Central memory CD8-positive, alpha-beta T cell (primary cell): ENCODE results near the gene PICK1.
"Not testable (repeated sequence)": the region's sequence is repeated elsewhere in the genome, so short reads cannot be mapped to it uniquely, and the experiment has no call there.

Experiments
- ATAC-seq: fragments of 150-1000 bp; cut with Tn5 transposase; replicated peaks from 2 replicates; pipeline ENCODE4 v1.10.0; 2022; ENCODE audit warnings: mild to moderate bottlenecking, moderate FRiP score, moderate number of reproducible peaks; ENCODE audit not compliant: poor library complexity, severe bottlenecking; ENCODE audit errors: extremely low read depth
- DNase-seq, 2 donors: peaks; one replicate each; pipeline ENCODE4 v3.0.0; 2021; ENCODE audit warnings: low spot score in 2 of 2
- H3K27ac Mint-ChIP-seq: one replicate; pipeline ENCODE4 v1.8.0; 2022; ENCODE audit warnings: low read depth, mild to moderate bottlenecking, moderate library complexity, mixed read lengths
- H3K27me3 Mint-ChIP-seq: one replicate; pipeline ENCODE4 v1.8.0; 2022; ENCODE audit warnings: mixed read lengths
- H3K36me3 Mint-ChIP-seq: one replicate; pipeline ENCODE4 v1.8.0; 2022; ENCODE audit warnings: mild to moderate bottlenecking, moderate library complexity, mixed read lengths; ENCODE audit not compliant: insufficient read depth
- H3K4me1 Mint-ChIP-seq: one replicate; pipeline ENCODE4 v1.8.0; 2022; ENCODE audit warnings: mixed read lengths
- H3K4me3 Mint-ChIP-seq: one replicate; pipeline ENCODE4 v1.8.0; 2022; ENCODE audit warnings: mild to moderate bottlenecking, moderate library complexity, mixed read lengths
- H3K9me3 Mint-ChIP-seq: one replicate; pipeline ENCODE4 v1.8.0; 2022; ENCODE audit warnings: mixed read lengths

Gene PICK1

GRCh38 chr22:38118182-38118581 lies 61.0 kb downstream of the PICK1 start:
- Mint-ChIP-seq H3K4me3 (no peak overlapping the region), H3K9me3 (no peaks in the 10 kb centered on the region), H3K36me3 (peaks cover 6% of the 10 kb centered on the region), H3K27ac (no peak overlapping the region), H3K27me3 (no peaks in the 10 kb centered on the region), H3K4me1 (peaks cover 11% of the 10 kb centered on the region)
- ATAC-seq (no peak), DNase-seq (no peak)

GRCh38 chr22:38118747-38119146 lies 61.5 kb downstream of the PICK1 start:
- not testable (repeated sequence) for H3K4me3 Mint-ChIP-seq, H3K36me3 Mint-ChIP-seq, H3K27ac Mint-ChIP-seq, DNase-seq, ATAC-seq, H3K27me3 Mint-ChIP-seq, H3K9me3 Mint-ChIP-seq
- H3K4me1 Mint-ChIP-seq: peaks cover 11% of the 10 kb centered on the region

GRCh38 chr22:38120359-38121110 lies 63.3 kb downstream of the PICK1 start:
- no peaks in the 10 kb centered on the region for H3K9me3 Mint-ChIP-seq
- H3K4me1 Mint-ChIP-seq: peaks cover 10% of the 10 kb centered on the region
- no peak for DNase-seq
- H3K36me3 Mint-ChIP-seq: peaks cover 7% of the 10 kb centered on the region
- no peak overlapping the region for H3K4me3 Mint-ChIP-seq
- H3K27ac Mint-ChIP-seq: no peak overlapping the region
- H3K27me3 Mint-ChIP-seq: no peaks in the 10 kb centered on the region
- no peak for ATAC-seq

- Mint-ChIP-seq H3K9me3 (no peaks in the 10 kb centered on the region), H3K36me3 (peaks cover 9% of the 10 kb centered on the region), H3K4me3 (no peak overlapping the region), H3K4me1 (peaks cover 10% of the 10 kb centered on the region), H3K27ac (no peak overlapping the region), H3K27me3 (no peaks in the 10 kb centered on the region)
- ATAC-seq (no peak), DNase-seq (no peak)
Observed at GRCh38 chr22:38122616-38123015, 65.4 kb downstream of the PICK1 start.

- H3K4me3 Mint-ChIP-seq: no peak overlapping the region
- H3K27ac Mint-ChIP-seq: no peak overlapping the region
- H3K36me3 Mint-ChIP-seq: peaks cover 8% of the 10 kb centered on the region
- H3K4me1 Mint-ChIP-seq: peaks cover 10% of the 10 kb centered on the region
- no peaks in the 10 kb centered on the region for H3K9me3 Mint-ChIP-seq
- no peaks in the 10 kb centered on the region for H3K27me3 Mint-ChIP-seq
- DNase-seq: no peak
- ATAC-seq: no peak
Observed at GRCh38 chr22:38124236-38124974, 67.2 kb downstream of the PICK1 start.

DNA sequence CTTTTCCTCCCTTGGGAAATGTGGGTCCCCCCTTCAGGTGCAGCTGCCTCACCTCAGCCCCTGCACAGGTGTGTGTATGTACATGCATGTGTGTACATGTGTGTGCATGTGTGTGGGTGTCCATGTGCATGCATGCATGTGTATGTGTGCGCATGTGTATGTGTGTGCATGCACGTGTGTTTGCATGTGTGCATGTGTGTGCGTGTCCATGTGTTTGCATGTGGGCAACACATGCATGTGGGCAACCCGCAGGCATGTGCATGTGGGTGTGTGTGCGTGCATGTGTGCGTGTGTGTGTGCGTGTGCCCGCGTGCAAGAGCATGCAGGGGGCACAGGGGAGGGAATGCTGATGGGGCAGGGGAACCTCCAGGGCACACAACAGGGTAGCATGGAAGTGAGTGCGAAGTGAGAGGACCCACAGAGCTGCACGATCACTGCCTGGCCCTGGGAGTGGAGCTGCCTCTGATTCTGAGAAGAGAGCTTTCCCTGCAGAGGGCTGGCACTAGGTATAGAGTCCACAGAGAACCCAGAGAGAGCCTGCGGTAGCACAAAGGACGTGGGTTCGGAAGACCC lies 67.9 kb downstream of the PICK1 start:
- ATAC-seq (no peak), DNase-seq (no peak)
- H3K4me3 Mint-ChIP-seq: no peak overlapping the region
- no peak overlapping the region for H3K27ac Mint-ChIP-seq
- H3K36me3 Mint-ChIP-seq: peaks cover 8% of the 10 kb centered on the region
- no peaks in the 10 kb centered on the region for H3K9me3 Mint-ChIP-seq
- peaks cover 10% of the 10 kb centered on the region for H3K4me1 Mint-ChIP-seq
- H3K27me3 Mint-ChIP-seq: no peaks in the 10 kb centered on the region
